Omental fat pad (tissue), 4 donors: ENCODE data around the gene ADAP1. TPM values are rescaled to one million over a fixed set of nuclear protein-coding genes. Genes with fewer than 3 reads are reported as not detected.

Experiments
- ATAC-seq: fragments of 150-250 bp; one replicate; pipeline ENCODE4 v1.9.1; 2016; ENCODE audit warnings: mild to moderate bottlenecking, moderate library complexity; ENCODE audit not compliant: low FRiP score
- DNase-seq: peaks from one replicate; pipeline ENCODE4 v3.0.0-alpha.2; 2019; ENCODE audit warnings: low spot score
- total RNA-seq, 4 donors: library from RNA; depleted of rRNA; stranded (reverse); fragments of >200 nt; gene quantifications; one replicate each; pipeline ENCODE4 v1.1.0, GENCODE V29; 2016
- TF ChIP-seq, protein P1 (sequence below), 3 donors: fragments of 450-650 bp; IDR thresholded peaks; one replicate each; pipeline ENCODE4 v1.5.1; 2016 to 2017; ENCODE audit warnings: antibody characterized with exemption in 3 of 3, mild to moderate bottlenecking in 3 of 3, moderate library complexity in 2 of 3

The ADAP1 gene
- total RNA-seq, 4 donors from 2014 or later = 6.7 to 21.7 (median 14.4) TPM

DNA sequence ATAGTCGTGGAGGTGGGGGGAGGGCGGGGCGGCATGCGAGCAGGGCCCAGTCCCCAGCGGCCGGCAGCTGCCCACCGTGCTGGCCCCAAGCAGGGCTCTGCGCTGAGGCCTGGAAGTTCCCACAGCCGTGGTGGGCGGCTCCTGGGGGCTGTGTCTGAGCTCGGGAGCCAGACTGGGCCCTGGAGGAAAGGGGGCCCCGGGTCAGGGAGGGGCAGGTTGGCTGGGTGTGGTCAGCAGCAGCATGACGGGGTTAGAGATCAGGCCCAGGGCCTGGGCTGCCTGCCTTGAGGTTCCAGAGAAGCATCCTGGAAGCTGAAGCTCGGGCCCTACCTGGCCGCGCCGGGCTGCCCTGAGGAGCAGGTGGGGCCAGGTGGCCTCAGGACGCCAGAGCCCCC lies 56.0 kb downstream of the ADAP1 start:
- no peak for ATAC-seq
- no peak for DNase-seq
- TF ChIP-seq, protein P1, sequence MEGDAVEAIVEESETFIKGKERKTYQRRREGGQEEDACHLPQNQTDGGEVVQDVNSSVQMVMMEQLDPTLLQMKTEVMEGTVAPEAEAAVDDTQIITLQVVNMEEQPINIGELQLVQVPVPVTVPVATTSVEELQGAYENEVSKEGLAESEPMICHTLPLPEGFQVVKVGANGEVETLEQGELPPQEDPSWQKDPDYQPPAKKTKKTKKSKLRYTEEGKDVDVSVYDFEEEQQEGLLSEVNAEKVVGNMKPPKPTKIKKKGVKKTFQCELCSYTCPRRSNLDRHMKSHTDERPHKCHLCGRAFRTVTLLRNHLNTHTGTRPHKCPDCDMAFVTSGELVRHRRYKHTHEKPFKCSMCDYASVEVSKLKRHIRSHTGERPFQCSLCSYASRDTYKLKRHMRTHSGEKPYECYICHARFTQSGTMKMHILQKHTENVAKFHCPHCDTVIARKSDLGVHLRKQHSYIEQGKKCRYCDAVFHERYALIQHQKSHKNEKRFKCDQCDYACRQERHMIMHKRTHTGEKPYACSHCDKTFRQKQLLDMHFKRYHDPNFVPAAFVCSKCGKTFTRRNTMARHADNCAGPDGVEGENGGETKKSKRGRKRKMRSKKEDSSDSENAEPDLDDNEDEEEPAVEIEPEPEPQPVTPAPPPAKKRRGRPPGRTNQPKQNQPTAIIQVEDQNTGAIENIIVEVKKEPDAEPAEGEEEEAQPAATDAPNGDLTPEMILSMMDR (IDR thresholded peaks at IDR 0.05) = no peak

DNA sequence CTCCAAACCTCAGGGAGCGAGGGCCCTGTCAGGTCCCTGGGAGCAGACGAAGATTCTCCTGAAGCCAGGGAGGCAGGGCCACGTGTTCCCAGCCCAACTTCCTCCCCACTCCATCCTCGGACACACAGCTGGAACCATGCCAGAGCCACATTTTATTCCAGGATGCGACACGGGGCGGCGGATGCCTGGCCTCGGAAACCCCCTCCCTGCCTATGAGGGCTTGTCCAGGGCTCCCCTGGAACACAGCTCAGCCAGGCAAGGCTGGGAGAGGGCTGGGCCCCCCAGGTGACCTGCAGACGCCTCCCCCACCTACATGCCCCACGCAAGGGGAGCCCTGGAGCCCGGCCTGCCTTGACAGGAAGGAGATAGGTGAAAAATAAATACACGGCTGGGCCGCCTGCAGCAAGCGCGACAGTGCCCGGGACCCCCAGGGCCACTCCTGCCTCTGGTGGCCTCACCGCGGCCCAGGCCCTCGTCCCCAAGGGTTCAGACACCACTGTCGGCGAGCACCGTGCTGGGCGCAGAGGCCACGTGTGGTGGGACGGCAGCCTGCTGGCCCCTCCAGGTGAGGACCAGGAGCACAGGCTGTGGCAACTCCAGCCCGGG lies 56.6 kb downstream of the ADAP1 start:
- DNase-seq (no peak), ATAC-seq (no peak)
- TF ChIP-seq, protein P1 (IDR thresholded peaks at IDR 0.05) = no peak

DNA sequence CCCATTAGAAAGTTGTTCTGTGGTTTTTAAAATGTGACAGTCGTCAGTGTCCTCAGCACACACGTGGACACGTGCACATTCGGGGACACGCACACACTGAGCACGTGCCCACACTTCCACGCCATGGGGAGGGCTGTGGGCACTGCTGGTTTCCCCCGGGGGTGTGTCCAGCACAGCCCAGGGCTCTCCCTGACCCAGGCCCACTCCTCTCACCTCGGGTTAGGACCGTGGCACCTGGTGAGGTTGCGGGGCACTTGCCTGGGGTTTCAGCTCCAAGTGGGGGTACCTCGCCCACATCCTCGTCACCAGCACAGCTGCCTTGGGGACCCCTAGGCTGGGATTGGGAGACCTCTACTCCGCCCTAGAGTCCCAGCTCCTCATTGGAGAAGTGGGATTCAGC lies 57.4 kb downstream of the ADAP1 start:
- TF ChIP-seq, protein P1 (IDR thresholded peaks at IDR 0.05) = no peak
- ATAC-seq = peak; percentile 7
- DNase-seq = no peak

DNA sequence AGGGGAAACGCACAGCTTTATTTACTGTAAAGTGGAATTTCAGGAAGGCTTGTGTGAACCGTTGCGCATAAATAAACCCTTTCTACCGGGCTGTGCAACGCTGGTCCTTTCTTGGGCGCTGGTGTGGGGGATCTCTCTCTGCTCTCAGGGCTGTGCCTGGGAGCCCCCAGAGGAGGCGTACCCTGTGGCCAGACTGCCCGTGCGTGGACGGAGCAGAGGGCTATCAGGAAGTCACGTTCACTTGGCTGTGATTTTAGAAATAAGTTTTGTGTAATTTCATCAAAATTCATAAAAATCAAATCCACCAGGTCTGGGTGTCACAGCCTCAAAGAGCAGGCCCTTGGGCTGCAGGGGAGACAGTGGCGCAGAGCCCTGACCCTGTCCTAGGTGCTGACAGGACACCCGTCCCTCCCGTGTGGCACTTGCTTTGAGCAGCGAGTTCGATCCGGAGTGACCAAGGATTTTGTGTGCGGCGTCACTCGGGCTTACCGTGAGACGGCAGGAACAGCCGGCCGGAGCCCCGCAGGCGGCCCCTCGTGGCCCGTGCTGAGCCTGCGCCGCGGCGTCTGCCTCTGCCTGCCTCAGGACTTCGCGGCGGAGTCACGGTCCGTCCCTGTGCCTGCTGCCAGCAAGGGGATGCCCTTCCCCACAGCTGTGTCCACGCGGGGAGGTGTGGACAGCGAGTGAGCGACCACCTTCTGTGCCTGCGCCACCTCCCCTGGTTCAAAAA lies 58.0 kb downstream of the ADAP1 start:
- ATAC-seq (no peak), DNase-seq (no peak)
- TF ChIP-seq, protein P1 (IDR thresholded peaks at IDR 0.05) = no peak

DNA sequence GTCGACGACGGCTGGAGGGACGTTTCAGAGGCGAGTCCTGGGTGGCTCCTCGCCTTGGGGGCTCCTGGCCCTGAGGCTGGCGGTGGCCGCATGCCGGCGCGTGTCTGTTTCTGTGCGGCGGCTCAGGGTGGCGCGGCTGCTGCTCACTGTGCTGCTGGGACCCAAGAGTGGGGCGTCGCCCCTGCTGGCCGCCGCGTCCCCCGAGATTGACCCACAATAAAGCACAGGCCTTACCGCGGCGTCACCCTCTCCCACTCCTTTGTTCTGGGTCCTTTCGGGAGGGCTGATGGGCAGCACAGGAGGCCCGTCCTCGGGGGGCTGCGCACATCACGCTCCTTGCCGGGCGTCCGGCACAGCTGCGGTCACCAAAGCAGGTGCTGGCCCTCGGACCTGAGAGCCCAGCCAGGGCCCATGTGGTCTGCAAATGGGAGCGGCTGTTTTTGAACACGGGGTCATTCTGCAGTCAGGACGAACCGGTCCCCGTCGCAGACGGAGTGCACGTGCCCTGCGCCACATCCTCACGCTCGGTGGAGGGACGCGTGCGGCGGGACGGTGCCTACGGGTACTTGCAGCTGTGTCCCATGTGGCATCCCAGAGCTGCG lies 58.9 kb downstream of the ADAP1 start:
- ATAC-seq (no peak), DNase-seq (no peak)
- TF ChIP-seq, protein P1 (IDR thresholded peaks at IDR 0.05) = no peak

DNA sequence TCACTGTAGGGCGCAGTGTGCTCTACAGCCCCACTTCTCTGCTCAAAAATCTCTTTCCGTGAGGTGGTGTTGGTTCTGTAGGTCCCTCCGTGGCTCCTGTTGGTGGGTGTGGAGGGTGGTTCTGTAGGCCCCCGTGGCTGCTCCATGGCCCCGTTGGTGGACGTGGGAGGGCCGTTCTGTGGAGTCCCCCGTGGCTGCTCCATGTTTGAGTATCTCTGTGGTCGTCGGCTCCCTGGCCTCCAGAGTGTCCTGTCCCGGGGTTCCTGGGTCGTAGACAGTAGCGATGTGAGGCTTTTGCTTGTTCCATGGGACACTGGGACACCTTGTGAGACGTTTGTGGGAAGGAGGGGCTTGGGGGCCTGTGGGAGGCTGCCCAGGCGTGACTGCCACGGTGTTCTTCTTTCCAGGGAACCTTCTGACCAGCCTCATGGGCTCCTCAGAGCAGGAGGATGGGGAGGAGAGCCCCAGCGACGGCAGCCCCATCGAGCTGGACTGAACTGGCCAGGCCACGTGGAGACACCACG lies 59.5 kb downstream of the ADAP1 start:
- ATAC-seq = no peak
- no peak for DNase-seq
- TF ChIP-seq, protein P1 (IDR thresholded peaks at IDR 0.05) = no peak
